ENCODE results near the gene CNTN1.

- TF ChIP-seq POLR2AphosphoS5 (IDR thresholded peaks at IDR 0.05; ENCODE audit: low read depth, low read length) (no peak), SPI1 (IDR thresholded peaks at IDR 0.05; ENCODE audit: low read depth, low read length) (no peak), POLR2A (IDR thresholded peaks at IDR 0.05; ENCODE audit: low read depth, low read length) (no peak), TAF1 (IDR thresholded peaks at IDR 0.05; ENCODE audit: low read depth, low read length) (no peak), POU2F2 (IDR thresholded peaks at IDR 0.05; ENCODE audit: low read depth, low read length) (no peak), PAX5 (IDR thresholded peaks at IDR 0.05; ENCODE audit: insufficient read depth, low read length, severe bottlenecking) (no peak)
Measured at GRCh38 chr12:40970320-40970907, 278.2 kb downstream of the CNTN1 start.

Data from GM12891 (cell line).